NB4 (cell line): ENCODE data around the gene TEX264.

Experiments used
- MYC ChIP-seq: IDR thresholded peaks from 2 replicates; pipeline ENCODE4 v1.6.1; 2011; ENCODE audit warnings: low read depth, low read length
- POLR2A ChIP-seq: IDR thresholded peaks from 2 replicates; pipeline ENCODE4 v1.6.1; 2011; ENCODE audit warnings: mild to moderate bottlenecking; ENCODE audit not compliant: insufficient read length; ENCODE audit errors: extremely low read depth
- TF ChIP-seq, protein P1 (sequence below): IDR thresholded peaks from one replicate; pipeline ENCODE4 v1.5.1; 2012; ENCODE audit warnings: low read depth, low read length

DNA sequence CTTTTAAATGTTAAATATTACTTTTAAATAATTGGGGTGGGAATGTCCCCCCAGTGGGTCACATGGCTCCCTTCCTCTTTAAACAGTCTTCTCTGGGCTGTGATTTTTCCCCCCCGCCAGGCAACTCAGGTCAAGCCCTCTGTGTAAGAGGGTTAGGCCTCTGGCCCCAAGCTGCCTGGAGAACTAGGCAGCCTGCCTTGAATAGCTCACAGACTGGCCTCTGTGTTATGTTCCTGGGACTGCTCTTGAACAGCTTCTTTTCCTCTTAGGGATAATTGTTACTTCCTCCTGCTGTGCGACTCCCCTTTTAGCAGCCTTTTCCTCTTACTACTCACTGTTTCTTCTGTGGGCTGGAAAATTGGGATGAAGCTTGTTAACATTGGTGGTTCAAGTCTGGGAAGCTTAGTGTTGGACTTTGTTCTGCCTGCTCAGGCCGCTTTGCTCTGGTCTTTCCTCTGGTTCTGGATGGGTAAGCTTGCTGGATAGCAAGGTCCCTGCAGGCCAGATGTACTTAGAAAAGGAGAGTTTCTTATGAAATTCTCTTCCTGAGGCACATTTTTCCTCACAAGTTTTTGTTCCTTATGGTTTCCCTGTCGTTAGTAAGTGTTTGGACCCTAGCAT, 2.2 kb downstream of the TEX264 start:
- TF ChIP-seq, protein P1, sequence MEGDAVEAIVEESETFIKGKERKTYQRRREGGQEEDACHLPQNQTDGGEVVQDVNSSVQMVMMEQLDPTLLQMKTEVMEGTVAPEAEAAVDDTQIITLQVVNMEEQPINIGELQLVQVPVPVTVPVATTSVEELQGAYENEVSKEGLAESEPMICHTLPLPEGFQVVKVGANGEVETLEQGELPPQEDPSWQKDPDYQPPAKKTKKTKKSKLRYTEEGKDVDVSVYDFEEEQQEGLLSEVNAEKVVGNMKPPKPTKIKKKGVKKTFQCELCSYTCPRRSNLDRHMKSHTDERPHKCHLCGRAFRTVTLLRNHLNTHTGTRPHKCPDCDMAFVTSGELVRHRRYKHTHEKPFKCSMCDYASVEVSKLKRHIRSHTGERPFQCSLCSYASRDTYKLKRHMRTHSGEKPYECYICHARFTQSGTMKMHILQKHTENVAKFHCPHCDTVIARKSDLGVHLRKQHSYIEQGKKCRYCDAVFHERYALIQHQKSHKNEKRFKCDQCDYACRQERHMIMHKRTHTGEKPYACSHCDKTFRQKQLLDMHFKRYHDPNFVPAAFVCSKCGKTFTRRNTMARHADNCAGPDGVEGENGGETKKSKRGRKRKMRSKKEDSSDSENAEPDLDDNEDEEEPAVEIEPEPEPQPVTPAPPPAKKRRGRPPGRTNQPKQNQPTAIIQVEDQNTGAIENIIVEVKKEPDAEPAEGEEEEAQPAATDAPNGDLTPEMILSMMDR: no peak
- TF ChIP-seq POLR2A: no peak
- no peak for TF ChIP-seq MYC
